Left lung (tissue), 10 donors: Measurements from ENCODE around the gene SLC38A10. TPM values are rescaled to one million over a fixed set of nuclear protein-coding genes. Genes with fewer than 3 reads are reported as not detected.

Experiments used
- ATAC-seq: fragments of 200-7000 bp; cut with Tn5 transposase; one replicate; pipeline ENCODE4 v1.9.1; 2020; ENCODE audit warnings: moderate library complexity
- DNase-seq, 4 donors: peaks; one replicate each; pipeline ENCODE4 v3.0.0-alpha.2; 2013 to 2020
- H3K27ac ChIP-seq, 2 donors: fragments of 200-600 bp; sonication (generic) in 1 of 2; one replicate each; pipeline versions ENCODE4 v1.5.0 to v1.8.0; 2020 to 2021
- H3K27me3 ChIP-seq, 2 donors: fragments of 200-600 bp; sonication (generic) in 1 of 2; one replicate each; pipeline versions ENCODE4 v1.5.0 to v1.8.0; 2020 to 2021
- H3K36me3 ChIP-seq, 2 donors: fragments of 200-600 bp; sonication (generic) in 1 of 2; one replicate each; pipeline versions ENCODE4 v1.5.0 to v1.8.0; 2020 to 2021
- H3K4me1 ChIP-seq, 2 donors: fragments of 200-600 bp; one replicate each; pipeline ENCODE4 v1.8.0; 2021
- H3K4me3 ChIP-seq, 2 donors: fragments of 200-600 bp; sonication (generic) in 1 of 2; one replicate each; pipeline versions ENCODE4 v1.5.0 to v1.8.0; 2020 to 2021; ENCODE audit warnings: mild to moderate bottlenecking in 1 of 2
- H3K9me3 ChIP-seq, 2 donors: fragments of 200-600 bp; sonication (generic) in 1 of 2; one replicate each; pipeline versions ENCODE4 v1.5.0 to v1.8.0; 2020 to 2021
- intact Hi-C, 2 donors: fragments of 100-400 bp; cut with DNase I; formaldehyde crosslinking; loops; one replicate each; pipeline versions ENCODE4 v1.11.2 to v1.14.2; 2022
- polyA plus RNA-seq, 6 donors: library from polyadenylated mRNA; unstranded; fragments of 120-200 nt; gene quantifications; one replicate each; pipeline ENCODE4 v1.2.1, GENCODE V29; 2013; ENCODE audit not compliant: insufficient read length in 6 of 6
- total RNA-seq, 2 donors: library from RNA; stranded (reverse); fragmentation: NEBNext Ultra II Directional; extraction: Animal tissue kit (Norgen Biotek cat#: 25700); gene quantifications; one replicate each; pipeline ENCODE4 v1.2.1, GENCODE V29; 2021
- TF ChIP-seq, protein P1 (sequence below), 2 donors: fragments of 200-600 bp; sonication (generic) in 1 of 2; IDR thresholded peaks; one replicate each; pipeline versions ENCODE4 v1.5.0 to v1.8.0; 2021; ENCODE audit warnings: antibody characterized with exemption in 2 of 2
- donor health status: DM: no; HTN: yes; CAD: no.
- donor health status: DM: no; HTN: no; CAD: no.

Gene SLC38A10
- total and polyA plus RNA-seq, 8 donors, result 48.4 to 109 (median 63.0) TPM

DNA sequence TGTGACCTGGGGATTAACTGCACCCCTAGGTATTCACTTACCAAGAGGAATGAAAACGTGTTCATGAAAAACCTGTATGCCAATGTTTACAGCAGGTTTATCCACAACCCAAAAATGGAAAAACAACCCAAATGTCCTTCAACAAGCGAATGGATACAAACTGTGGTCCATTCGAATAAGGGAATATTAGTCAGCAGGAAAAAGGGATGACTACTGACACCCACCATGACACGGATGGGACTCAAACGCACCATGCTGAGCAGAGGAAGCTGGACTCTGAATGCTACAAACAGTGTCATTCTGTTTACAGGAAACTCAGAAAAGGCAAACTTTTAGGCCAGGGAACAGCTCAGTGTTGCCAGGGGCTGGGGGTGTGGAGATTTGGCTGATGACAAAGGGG is 4.9 kb downstream of the SLC38A10 start:
- Histone ChIP-seq H3K27ac (no peak overlapping the region), H3K27me3 (no peaks in the 10 kb centered on the region), H3K36me3 (peaks cover 0 to 36% of the 10 kb centered on the region in 2 donors), H3K9me3 (no peaks in the 10 kb centered on the region), H3K4me1 (peaks cover 8 to 81% of the 10 kb centered on the region in 2 donors), H3K4me3 (no peak overlapping the region)
- intact Hi-C loops, result no loop called here
- DNase-seq (no peak), ATAC-seq (no peak)
- TF ChIP-seq, protein P1, sequence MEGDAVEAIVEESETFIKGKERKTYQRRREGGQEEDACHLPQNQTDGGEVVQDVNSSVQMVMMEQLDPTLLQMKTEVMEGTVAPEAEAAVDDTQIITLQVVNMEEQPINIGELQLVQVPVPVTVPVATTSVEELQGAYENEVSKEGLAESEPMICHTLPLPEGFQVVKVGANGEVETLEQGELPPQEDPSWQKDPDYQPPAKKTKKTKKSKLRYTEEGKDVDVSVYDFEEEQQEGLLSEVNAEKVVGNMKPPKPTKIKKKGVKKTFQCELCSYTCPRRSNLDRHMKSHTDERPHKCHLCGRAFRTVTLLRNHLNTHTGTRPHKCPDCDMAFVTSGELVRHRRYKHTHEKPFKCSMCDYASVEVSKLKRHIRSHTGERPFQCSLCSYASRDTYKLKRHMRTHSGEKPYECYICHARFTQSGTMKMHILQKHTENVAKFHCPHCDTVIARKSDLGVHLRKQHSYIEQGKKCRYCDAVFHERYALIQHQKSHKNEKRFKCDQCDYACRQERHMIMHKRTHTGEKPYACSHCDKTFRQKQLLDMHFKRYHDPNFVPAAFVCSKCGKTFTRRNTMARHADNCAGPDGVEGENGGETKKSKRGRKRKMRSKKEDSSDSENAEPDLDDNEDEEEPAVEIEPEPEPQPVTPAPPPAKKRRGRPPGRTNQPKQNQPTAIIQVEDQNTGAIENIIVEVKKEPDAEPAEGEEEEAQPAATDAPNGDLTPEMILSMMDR (IDR thresholded peaks at IDR 0.05), result no peak

DNA sequence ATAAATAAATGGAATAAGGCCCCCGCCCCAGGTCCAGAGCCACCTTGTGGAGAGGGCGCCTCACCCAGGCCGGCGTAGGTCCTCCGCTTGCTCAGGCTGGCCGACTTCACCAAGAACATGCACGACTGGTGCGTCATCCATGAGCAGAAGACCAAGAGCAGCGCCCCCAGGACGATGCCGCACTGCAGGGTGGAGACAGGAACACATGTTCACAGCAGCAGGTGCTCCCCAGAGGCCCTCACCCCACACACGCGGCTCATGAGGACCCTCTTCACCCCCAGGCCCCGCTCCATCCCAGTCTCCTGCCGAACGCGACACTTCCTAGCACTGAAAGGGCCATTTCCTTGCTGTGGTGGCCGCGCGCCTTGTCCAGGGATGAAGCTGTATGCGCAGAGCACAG is 5.5 kb downstream of the SLC38A10 start:
- Histone ChIP-seq H3K27me3 (no peaks in the 10 kb centered on the region), H3K36me3 (peaks cover 0 to 40% of the 10 kb centered on the region in 2 donors), H3K27ac (no peak overlapping the region), H3K9me3 (no peaks in the 10 kb centered on the region), H3K4me1 (peaks cover 8 to 87% of the 10 kb centered on the region in 2 donors), H3K4me3 (no peak overlapping the region)
- TF ChIP-seq, protein P1 (IDR thresholded peaks at IDR 0.05), result no peak
- intact Hi-C loops, result no loop called here
- ATAC-seq, result no peak
- DNase-seq, result peak in 1 of 4 donors; percentile 72

DNA sequence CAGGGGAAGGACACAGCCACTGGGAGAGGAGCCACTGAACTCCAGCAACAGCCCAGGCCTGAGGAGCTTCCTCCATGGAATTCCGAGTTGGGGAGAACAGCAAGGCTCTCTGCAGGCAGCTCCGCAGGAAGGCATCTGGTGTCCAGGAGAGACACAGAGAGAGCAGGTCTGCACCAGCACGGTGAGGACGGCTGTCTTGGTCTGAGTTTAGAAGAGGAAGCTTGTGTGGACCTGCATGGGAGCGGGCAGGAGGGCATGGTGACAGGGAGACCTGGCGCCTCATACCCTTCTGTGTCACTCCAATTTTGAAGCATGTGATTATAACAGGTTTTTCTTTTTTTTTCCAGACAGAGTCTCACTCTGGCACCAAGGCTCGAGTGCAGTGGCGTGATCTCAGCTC is 6.4 kb downstream of the SLC38A10 start:
- Histone ChIP-seq H3K4me3 (no peak overlapping the region), H3K9me3 (no peaks in the 10 kb centered on the region), H3K36me3 (peaks cover 0 to 45% of the 10 kb centered on the region in 2 donors), H3K27me3 (no peaks in the 10 kb centered on the region), H3K4me1 (peaks cover 3 to 84% of the 10 kb centered on the region in 2 donors), H3K27ac (peak overlapping the region in 1 of 2 donors; percentile 89)
- intact Hi-C loops, result no loop called here
- TF ChIP-seq, protein P1 (IDR thresholded peaks at IDR 0.05), result no peak
- ATAC-seq (no peak), DNase-seq (peak in 1 of 4 donors; percentile 61)

DNA sequence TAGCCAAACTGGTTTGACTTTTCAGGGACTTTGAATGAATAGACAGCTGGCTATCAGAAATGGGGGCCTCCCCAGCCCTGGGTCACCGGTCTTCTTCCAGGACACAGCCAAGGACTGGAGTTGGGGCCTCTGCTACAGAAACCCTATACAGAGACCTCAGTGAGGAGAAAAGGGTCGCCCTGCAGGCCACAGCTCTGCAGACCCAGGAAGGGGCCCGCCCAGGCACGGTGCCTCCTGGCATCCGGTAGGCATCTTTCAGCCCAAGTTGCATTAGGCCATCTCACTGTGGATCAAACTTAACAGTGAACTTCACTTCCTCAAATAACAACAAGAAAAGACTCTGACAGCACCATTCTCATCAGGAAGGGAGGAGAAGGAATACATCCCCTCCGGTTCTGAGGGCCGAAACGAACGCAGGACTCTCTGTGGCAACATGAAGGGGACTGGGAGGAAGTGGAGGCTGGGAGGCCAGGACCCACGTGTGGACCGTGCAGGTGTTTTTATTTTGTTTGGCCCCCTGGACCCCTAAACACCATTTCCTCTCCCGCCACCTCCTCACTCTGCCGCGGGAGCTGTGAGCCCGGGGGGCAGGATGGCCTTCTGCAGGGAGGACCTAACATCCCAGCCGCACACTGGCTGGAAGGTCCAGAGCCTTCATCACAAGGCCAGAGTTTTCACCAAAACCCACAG is 7.2 kb downstream of the SLC38A10 start:
- intact Hi-C loops, result no loop called here
- H3K4me3 ChIP-seq, result no peak overlapping the region
- H3K27me3 ChIP-seq, result no peaks in the 10 kb centered on the region
- H3K4me1 ChIP-seq, result peaks cover 3 to 76% of the 10 kb centered on the region in 2 donors
- ATAC-seq (no peak), DNase-seq (peak in 1 of 4 donors; percentile 63)
- H3K27ac ChIP-seq, result peak overlapping the region in 1 of 2 donors; percentile 89
- TF ChIP-seq, protein P1 (IDR thresholded peaks at IDR 0.05), result no peak
- H3K9me3 ChIP-seq, result no peaks in the 10 kb centered on the region
- peaks cover 0 to 53% of the 10 kb centered on the region in 2 donors for H3K36me3 ChIP-seq

DNA sequence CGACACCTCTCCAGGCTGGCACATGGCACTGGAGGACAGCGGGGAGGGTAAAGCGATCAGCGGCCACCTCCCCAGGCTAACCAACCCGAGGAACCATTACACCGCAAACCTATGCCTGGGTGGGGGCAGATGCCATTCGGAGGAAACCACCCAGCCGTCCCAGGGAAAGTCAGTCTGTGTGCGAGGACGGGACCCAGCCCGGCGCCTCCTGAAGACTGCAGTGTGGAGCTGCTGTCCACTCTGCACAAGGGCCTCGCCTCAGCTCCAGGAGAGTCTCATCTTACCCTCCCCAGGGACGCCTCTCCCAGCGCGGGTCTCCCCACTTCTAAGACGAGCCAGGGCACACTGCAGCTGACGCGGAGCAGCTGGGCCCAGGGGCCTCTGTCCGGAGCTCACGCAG is 8.0 kb downstream of the SLC38A10 start:
- TF ChIP-seq, protein P1 (IDR thresholded peaks at IDR 0.05), result no peak
- no peaks in the 10 kb centered on the region for H3K27me3 ChIP-seq
- H3K27ac ChIP-seq, result peak overlapping the region in 1 of 2 donors; percentile 89
- H3K4me1 ChIP-seq, result peaks cover 3 to 68% of the 10 kb centered on the region in 2 donors
- H3K4me3 ChIP-seq, result no peak overlapping the region
- no peaks in the 10 kb centered on the region for H3K9me3 ChIP-seq
- ATAC-seq (no peak), DNase-seq (peak in 1 of 4 donors; percentile 69)
- intact Hi-C loops, result no loop called here
- H3K36me3 ChIP-seq, result peaks cover 0 to 60% of the 10 kb centered on the region in 2 donors
